Esophagus squamous epithelium (tissue), 5 donors: Measurements from ENCODE around the gene SDF2L1. TPM values are rescaled to one million over a fixed set of nuclear protein-coding genes. Genes with fewer than 3 reads are reported as not detected.
"Not testable (repeated sequence)": the region's sequence is repeated elsewhere in the genome, so short reads cannot be mapped to it uniquely, and the experiment has no call there.

Experiments
- DNase-seq: peaks from one replicate; lab custom pipeline; 2025; lab: John Stamatoyannopoulos, UW
- H3K27ac ChIP-seq, 4 donors: fragments of 200-600 bp; sonication (generic); one replicate each; pipeline ENCODE4 v1.5.1; 2016 to 2019; ENCODE audit warnings: mild to moderate bottlenecking in 1 of 4
- H3K27me3 ChIP-seq, 4 donors: fragments of 200-600 bp; sonication (generic); 1 replicate in 3 of 4; 2 replicates in 1 of 4; pipeline versions ENCODE4 v1.5.1 to v1.6.0; 2017 to 2021; ENCODE audit warnings: antibody characterized with exemption in 1 of 4
- H3K36me3 ChIP-seq, 3 donors: fragments of 200-600 bp; sonication (generic); one replicate each; pipeline ENCODE4 v1.5.1; 2016 to 2019
- H3K4me1 ChIP-seq, 3 donors: fragments of 200-600 bp; sonication (generic); one replicate each; pipeline ENCODE4 v1.5.1; 2017 to 2019
- H3K4me3 ChIP-seq, 4 donors: fragments of 200-600 bp; sonication (generic); 1 replicate in 3 of 4; 2 replicates in 1 of 4; pipeline ENCODE4 v1.5.1; 2016 to 2019; ENCODE audit warnings: mild to moderate bottlenecking in 2 of 4, moderate library complexity in 1 of 4
- H3K9me3 ChIP-seq, 3 donors: fragments of 200-600 bp; sonication (generic); one replicate each; pipeline ENCODE4 v1.5.1; 2016 to 2019
- POLR2A ChIP-seq, 4 donors: fragments of 450-650 bp; IDR thresholded peaks; one replicate each; pipeline ENCODE4 v1.6.1; 2017; ENCODE audit warnings: antibody characterized with exemption in 4 of 4, mild to moderate bottlenecking in 4 of 4, moderate library complexity in 3 of 4
- WGBS, 2 donors: methylation state at CpG; one replicate each; pipeline ENCODE4 v1.1.5; 2018; 5-methylcytosine and 5-hydroxymethylcytosine counted together
- intact Hi-C: fragments of 100-400 bp; cut with DNase I; formaldehyde crosslinking; loops from one replicate; pipeline ENCODE4 v1.15.0; 2022
- total RNA-seq, 4 donors: library from RNA; depleted of rRNA; stranded (reverse); fragments of >200 nt; gene quantifications; one replicate each; pipeline ENCODE4 v1.1.0, GENCODE V29; 2016
- TF ChIP-seq, protein P1 (sequence below), 6 experiments: fragments of 450-650 bp in 4 of 6; fragments of 200-600 bp in 2 of 6; sonication (generic) in 2 of 6; IDR thresholded peaks; one replicate each; pipeline ENCODE4 v1.5.1; 2016 to 2019; ENCODE audit warnings: antibody characterized with exemption in 6 of 6, mild to moderate bottlenecking in 4 of 6, moderate library complexity in 4 of 6
- donor health status: DM: yes; HTN: yes; CAD: no.

SDF2L1 gene
- total RNA-seq, 4 donors from 2014 or later, result 19.6 to 29.7 (median 24.6) TPM

DNA sequence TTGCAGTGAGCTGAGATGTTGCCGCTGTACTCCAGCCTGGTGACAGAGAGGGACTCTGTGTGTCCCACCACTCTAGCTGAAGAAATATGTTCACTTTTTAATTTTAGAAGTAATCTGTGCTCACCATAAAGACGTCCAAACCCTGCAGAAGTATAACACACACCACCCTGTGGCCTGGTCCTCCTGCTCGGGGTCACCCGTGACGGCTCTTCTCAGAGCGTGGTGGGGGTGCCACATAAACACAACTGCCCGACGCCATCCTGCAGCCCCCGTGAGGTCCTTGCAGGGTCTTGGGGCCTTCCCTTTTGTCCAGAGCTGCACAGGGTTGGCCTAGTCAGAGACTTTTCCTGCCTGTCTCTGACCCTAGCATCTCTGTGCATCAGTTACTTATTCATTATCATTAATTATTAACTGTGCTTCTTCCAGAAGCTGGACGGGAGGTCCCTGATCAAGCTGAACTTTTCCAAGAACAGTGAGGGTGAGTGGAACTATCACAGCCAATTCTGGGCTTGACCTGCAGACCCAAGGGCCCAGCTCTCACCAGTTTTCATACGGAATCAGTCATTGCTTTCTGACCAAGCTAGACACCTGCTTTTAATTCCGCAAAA lies 32.6 kb downstream of the SDF2L1 start:
- DNase-seq, result no peak
- H3K4me1 ChIP-seq, result peaks cover 0 to 22% (median 0%) of the 10 kb centered on the region in 3 donors
- intact Hi-C loops, result no loop called here
- H3K27ac ChIP-seq, result no peak overlapping the region
- peaks cover 12 to 92% (median 39%) of the 10 kb centered on the region in 3 donors for H3K36me3 ChIP-seq
- TF ChIP-seq, protein P1, sequence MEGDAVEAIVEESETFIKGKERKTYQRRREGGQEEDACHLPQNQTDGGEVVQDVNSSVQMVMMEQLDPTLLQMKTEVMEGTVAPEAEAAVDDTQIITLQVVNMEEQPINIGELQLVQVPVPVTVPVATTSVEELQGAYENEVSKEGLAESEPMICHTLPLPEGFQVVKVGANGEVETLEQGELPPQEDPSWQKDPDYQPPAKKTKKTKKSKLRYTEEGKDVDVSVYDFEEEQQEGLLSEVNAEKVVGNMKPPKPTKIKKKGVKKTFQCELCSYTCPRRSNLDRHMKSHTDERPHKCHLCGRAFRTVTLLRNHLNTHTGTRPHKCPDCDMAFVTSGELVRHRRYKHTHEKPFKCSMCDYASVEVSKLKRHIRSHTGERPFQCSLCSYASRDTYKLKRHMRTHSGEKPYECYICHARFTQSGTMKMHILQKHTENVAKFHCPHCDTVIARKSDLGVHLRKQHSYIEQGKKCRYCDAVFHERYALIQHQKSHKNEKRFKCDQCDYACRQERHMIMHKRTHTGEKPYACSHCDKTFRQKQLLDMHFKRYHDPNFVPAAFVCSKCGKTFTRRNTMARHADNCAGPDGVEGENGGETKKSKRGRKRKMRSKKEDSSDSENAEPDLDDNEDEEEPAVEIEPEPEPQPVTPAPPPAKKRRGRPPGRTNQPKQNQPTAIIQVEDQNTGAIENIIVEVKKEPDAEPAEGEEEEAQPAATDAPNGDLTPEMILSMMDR (IDR thresholded peaks at IDR 0.05), result no peak
- TF ChIP-seq POLR2A (IDR thresholded peaks at IDR 0.05), result no peak
- no peak overlapping the region for H3K4me3 ChIP-seq
- H3K27me3 ChIP-seq, result no peaks in the 10 kb centered on the region
- no peaks in the 10 kb centered on the region for H3K9me3 ChIP-seq
- 95 to 98% methylated on average over 3 to 12 of the region's 12 CpGs for WGBS, 2 donors

DNA sequence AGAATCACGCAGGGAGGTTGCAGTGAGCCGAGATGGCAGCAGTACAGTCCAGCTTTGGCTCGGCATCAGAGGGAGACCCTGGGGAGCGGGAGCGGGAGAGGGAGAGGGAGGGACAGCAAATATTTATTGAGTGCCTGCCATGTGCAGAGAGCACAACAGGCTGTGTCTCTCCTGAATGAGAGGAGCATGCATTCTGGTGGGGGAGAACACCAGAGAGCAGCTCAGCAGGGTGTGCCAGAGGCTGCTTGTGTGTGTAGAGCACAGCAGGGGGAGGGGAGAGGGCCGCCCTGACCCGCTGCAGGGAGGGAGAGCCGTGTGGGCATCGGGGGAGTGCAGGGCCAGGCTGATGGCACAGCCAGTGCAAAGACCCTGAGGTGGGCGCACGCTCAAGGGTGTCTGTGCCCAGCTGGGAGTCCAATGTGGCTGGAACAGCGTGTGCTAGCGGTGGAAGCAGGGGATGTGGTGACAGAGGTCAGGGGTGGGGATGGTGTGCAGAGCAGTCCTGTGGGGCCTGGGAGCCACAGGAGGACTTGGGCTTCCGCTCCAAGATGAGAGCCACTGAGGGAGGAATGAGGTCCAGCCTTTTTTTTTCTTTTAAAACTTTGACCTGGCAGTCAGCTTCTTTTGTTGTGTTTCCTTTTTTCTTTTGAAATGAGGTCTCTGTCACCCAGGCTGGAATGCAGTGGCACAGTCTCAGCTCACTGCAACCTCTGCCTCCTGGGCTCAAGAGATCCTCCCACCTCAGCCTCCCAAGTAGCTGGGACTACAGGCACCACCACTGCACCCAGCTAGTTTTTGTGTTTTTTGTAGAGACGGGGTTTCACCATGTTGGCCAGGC lies 35.7 kb downstream of the SDF2L1 start:
- H3K27ac ChIP-seq, result no peak overlapping the region
- peaks cover 11 to 93% (median 27%) of the 10 kb centered on the region in 3 donors for H3K36me3 ChIP-seq

DNA sequence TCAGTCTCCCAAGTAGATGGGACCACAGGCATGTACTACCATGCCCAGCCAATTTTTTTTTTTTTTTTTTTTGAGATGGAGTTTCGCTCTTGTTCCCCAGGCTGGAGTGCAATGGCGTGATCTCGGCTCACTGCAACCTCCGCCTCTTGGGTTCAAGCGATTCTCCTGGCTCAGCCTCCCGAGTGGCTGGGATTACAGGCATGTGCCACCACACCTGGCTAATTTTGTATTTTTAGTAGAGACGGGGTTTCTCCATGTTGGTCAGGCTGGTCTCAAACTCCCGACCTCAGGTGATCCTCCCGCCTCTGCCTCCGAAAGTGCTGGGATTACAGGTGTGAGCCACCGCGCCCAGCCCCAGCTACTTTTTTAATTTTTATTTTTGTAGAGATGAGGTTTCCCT lies 36.7 kb downstream of the SDF2L1 start:
- H3K36me3 ChIP-seq, result peaks cover 10 to 93% (median 29%) of the 10 kb centered on the region in 3 donors
- H3K9me3 ChIP-seq, DNase-seq, intact Hi-C loops, H3K27me3 ChIP-seq, H3K4me1 ChIP-seq, H3K27ac ChIP-seq, H3K4me3 ChIP-seq: not testable (repeated sequence)
- WGBS, 2 donors, result 93 to 95% methylated on average over 9 to 12 of the region's 12 CpGs

More for the DNA sequence above, 35.7 kb downstream of the SDF2L1 start:
- TF ChIP-seq POLR2A (IDR thresholded peaks at IDR 0.05), result no peak
- TF ChIP-seq, protein P1 (IDR thresholded peaks at IDR 0.05), result no peak
- H3K27me3 ChIP-seq, result no peaks in the 10 kb centered on the region
- H3K4me3 ChIP-seq, result no peak overlapping the region
- WGBS, 2 donors, result 89 to 90% methylated on average over 10 to 13 of the region's 15 CpGs
- intact Hi-C loops, result no loop called here
- no peak for DNase-seq
- peaks cover 0 to 14% (median 0%) of the 10 kb centered on the region in 3 donors for H3K4me1 ChIP-seq
- H3K9me3 ChIP-seq, result no peaks in the 10 kb centered on the region

DNA sequence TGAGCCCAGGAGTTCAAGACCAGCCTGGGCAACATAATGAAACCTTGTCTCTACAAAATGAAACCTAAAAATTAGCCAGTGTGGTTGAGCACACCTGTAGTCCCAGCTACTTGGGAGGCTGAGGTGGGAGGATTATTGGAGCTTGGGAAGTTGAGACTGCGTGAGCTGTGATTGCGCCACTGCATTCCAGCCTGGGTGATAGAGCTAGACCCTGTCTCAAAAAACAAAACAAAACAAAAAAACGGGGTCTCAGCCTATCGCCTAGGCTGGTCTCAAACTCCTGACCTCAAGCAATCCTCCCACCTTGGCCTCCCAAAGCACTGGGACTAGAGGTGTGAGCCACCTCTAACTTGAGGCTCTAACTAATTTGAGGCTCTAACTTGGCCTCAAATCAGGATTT lies 37.3 kb downstream of the SDF2L1 start:
- Histone ChIP-seq H3K36me3 (peaks cover 10 to 93% (median 23%) of the 10 kb centered on the region in 3 donors), H3K4me3 (no peak overlapping the region), H3K4me1 (no peaks in the 10 kb centered on the region), H3K27ac (no peak overlapping the region), H3K27me3 (no peaks in the 10 kb centered on the region), H3K9me3 (no peaks in the 10 kb centered on the region)
- 82% methylated on average over 4 of the region's 4 CpGs for WGBS, 2 donors
- no peak for TF ChIP-seq POLR2A (IDR thresholded peaks at IDR 0.05)
- TF ChIP-seq, protein P1 (IDR thresholded peaks at IDR 0.05), result no peak
- intact Hi-C loops, result no loop called here
- no peak for DNase-seq

DNA sequence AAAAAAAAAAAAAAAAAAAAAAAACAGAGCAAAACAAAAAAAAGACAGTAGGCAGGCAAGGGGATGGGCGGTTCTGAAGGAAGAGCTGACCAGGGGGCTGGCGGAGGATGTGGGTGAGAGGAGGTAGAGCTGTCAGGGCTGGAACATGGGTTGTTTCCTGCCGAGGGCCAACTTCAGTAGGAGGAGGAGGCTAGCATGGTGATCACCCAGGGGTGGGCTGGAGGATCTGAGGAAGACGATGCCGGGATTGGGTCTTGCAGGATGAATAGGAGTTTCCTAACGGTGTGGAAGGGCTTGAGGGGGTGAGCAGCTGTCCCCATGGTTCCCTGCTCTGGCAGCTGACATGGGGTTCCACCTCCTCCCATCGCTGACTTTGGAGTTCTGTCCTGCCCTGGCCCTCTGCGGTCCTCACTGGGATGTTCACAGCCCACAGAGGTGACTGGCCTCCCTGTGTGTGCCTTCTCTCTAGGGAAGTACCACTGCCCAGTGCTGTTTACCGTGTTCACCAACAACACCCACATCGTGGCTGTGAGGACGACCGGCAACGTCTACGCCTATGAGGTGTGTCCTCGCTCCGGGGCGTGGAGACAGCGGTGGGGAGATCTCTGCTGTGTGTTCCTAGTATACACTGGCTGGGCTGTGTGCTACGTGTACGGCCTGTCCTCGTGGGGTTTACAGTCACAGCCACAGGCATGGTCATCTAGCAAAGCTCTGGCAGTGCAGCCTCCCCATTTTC lies 38.9 kb downstream of the SDF2L1 start:
- WGBS, 2 donors, result 83 to 84% methylated on average over 10 of the region's 21 CpGs

More for the DNA sequence above, 38.9 kb downstream of the SDF2L1 start:
- no peak for DNase-seq
- Histone ChIP-seq H3K36me3 (peaks cover 10 to 93% (median 24%) of the 10 kb centered on the region in 3 donors), H3K4me1 (no peaks in the 10 kb centered on the region), H3K27me3 (no peaks in the 10 kb centered on the region), H3K4me3 (no peak overlapping the region), H3K27ac (no peak overlapping the region), H3K9me3 (no peaks in the 10 kb centered on the region)
- intact Hi-C loops, result no loop called here
- no peak for TF ChIP-seq POLR2A (IDR thresholded peaks at IDR 0.05)
- TF ChIP-seq, protein P1 (IDR thresholded peaks at IDR 0.05), result no peak
